Keratinocyte (primary cell): Measurements from ENCODE around the gene AFF2.

Experiments used
- CTCF ChIP-seq, 3 experiments: IDR thresholded peaks in 1 of 3; conservative IDR thresholded peaks in 1 of 3; optimal IDR thresholded peaks in 1 of 3; 2 replicates in 2 of 3; 3 replicates in 1 of 3; pipeline versions ENCODE3 to v1.5.1; 2011; ENCODE audit warnings: low read length in 3 of 3, mild to moderate bottlenecking in 3 of 3, moderate library complexity in 2 of 3, control low read depth in 1 of 3, inconsistent platforms in 1 of 3; ENCODE audit not compliant: insufficient read depth in 2 of 3; ENCODE audit errors: extremely low read depth in 1 of 3
- EZH2 ChIP-seq: IDR thresholded peaks from one replicate; pipeline ENCODE4 v1.6.1; 2012; ENCODE audit warnings: inconsistent platforms, mild to moderate bottlenecking, low read length, moderate library complexity

DNA sequence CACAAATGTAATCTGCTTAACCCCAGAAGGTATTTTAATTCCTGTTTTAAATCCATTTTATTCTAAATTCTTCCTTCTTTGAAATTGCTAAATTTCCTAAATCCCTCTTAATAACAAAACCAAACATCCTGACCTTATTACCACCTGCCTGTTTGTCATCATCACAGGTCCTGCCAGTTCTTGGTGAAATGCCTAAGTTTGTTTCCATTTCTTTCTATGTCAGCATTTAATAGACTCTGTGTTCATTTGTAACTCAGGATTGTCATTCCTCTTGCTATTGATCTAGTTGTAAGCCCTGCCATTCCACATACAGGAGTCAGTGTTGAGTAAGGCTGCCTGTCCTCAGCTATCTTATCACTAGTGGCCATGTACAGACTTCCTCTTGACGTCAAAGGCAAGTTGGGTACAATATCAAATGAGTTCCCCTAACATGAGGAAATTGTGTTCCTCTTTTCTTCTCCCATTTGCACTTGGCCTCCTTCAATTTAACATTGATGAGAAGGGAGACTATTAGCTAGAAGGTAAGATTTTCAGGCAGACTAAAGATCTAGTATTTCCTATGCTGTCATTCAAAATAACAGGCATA lies 440.1 kb downstream of the AFF2 start:
- no peak for TF ChIP-seq CTCF (optimal IDR thresholded peaks at IDR 0.05 in 1 of 3, IDR thresholded peaks at IDR 0.05 in 1 of 3, conservative IDR thresholded peaks at IDR 0.05 in 1 of 3; ENCODE audit: extremely low read depth in 1 of 3, insufficient read depth in 2 of 3, low read length in 3 of 3)
- TF ChIP-seq EZH2 = no peak
